C4-2B (cell line): ENCODE data around the gene IL11.

ENCODE experiments used
- CTCF ChIP-seq: fragments of 450-650 bp; conservative IDR thresholded peaks from 2 replicates; pipeline ENCODE4 v1.5.1; 2017; ENCODE audit warnings: mild to moderate bottlenecking
- ZFX ChIP-seq: fragments of 450-650 bp; IDR thresholded peaks from 2 replicates; pipeline ENCODE4 v1.6.1; 2017

GRCh38 chr19:55391191-55391670 lies 21.0 kb upstream of the IL11 start:
- TF ChIP-seq CTCF: no peak
- no peak for TF ChIP-seq ZFX
